ENCODE measurements around the gene INSM1. TPM values are rescaled to one million over a fixed set of nuclear protein-coding genes. Genes with fewer than 3 reads are reported as not detected.

INSM1 gene
- total RNA-seq, 1 donor from 2014 or later, result not detected

GRCh38 chr20:20415321-20415720 lies 47.4 kb downstream of the INSM1 start:
- Histone ChIP-seq H3K27ac (no peak overlapping the region), H3K4me3 (no peak overlapping the region), H3K27me3 (no peaks in the 10 kb centered on the region), H3K4me1 (no peaks in the 10 kb centered on the region), H3K36me3 (no peaks in the 10 kb centered on the region), H3K9me3 (no peaks in the 10 kb centered on the region)
- TF ChIP-seq POLR2AphosphoS5 (IDR thresholded peaks at IDR 0.05; ENCODE audit: insufficient read depth in 1 of 2, low read depth in 1 of 2) (no peak), POLR2A (IDR thresholded peaks at IDR 0.05) (no peak), CTCF (IDR thresholded peaks at IDR 0.05) (no peak)
- intact Hi-C loops (cut with DNase I), result no loop called here
- no peak for DNase-seq (ENCODE audit: extremely low spot score in 2 of 2)

- TF ChIP-seq POLR2AphosphoS5 (IDR thresholded peaks at IDR 0.05; ENCODE audit: insufficient read depth in 1 of 2, low read depth in 1 of 2) (no peak), CTCF (IDR thresholded peaks at IDR 0.05) (no peak), POLR2A (IDR thresholded peaks at IDR 0.05) (no peak)
- H3K4me1 ChIP-seq, result no peaks in the 10 kb centered on the region
- no peak for DNase-seq (ENCODE audit: extremely low spot score in 2 of 2)
- H3K27me3 ChIP-seq, result no peaks in the 10 kb centered on the region
- no peaks in the 10 kb centered on the region for H3K36me3 ChIP-seq
- no peak overlapping the region for H3K27ac ChIP-seq
- H3K9me3 ChIP-seq, result no peaks in the 10 kb centered on the region
- intact Hi-C loops (cut with DNase I), result no loop called here
- no peak overlapping the region for H3K4me3 ChIP-seq
These were observed 50.2 kb downstream of the INSM1 start for GRCh38 chr20:20417876-20418676.

All from vagina (tissue), 2 donors.